MCF 10A (cell line): Measurements from ENCODE around the gene LPCAT4. TPM values are rescaled to one million over a fixed set of nuclear protein-coding genes. Genes with fewer than 3 reads are reported as not detected.

Experiments used
- BruUV-seq: library from RNA; stranded (reverse); fragments of 400-500 nt; replicated peaks from 2 replicates; lab custom pipeline; 2021; lab: Mats Ljungman, UMichigan
- CTCF ChIA-PET: fragments of 300-600 bp; sonication (Branson Sonifier 250); formaldehyde crosslinking; extraction: SDS; loops from one replicate; lab custom pipeline; 2021; ENCODE audit warnings: antibody characterized with exemption, inconsistent platforms; lab: Yijun Ruan, JAX
- POLR2A ChIA-PET: fragments of 300-600, 350-650 bp; sonication (Branson Sonifier 250); formaldehyde crosslinking; extraction: SDS; loops from one replicate; lab custom pipeline; 2020; ENCODE audit warnings: antibody characterized with exemption, inconsistent platforms; lab: Yijun Ruan, JAX
- DNase-seq: peaks from one replicate; pipeline ENCODE4 v3.0.0-alpha.2; 2018; ENCODE audit not compliant: unreplicated experiment
- H3K27ac Mint-ChIP-seq: one replicate; pipeline ENCODE4 v1.8.0; 2022; ENCODE audit warnings: mild to moderate bottlenecking, low read depth, mixed read lengths; ENCODE audit not compliant: unreplicated experiment
- H3K27me3 Mint-ChIP-seq: one replicate; pipeline ENCODE4 v1.8.0; 2022; ENCODE audit warnings: mixed read lengths; ENCODE audit not compliant: insufficient read depth, unreplicated experiment
- H3K36me3 Mint-ChIP-seq: one replicate; pipeline ENCODE4 v1.8.0; 2022; ENCODE audit warnings: mild to moderate bottlenecking, moderate library complexity, mixed read lengths; ENCODE audit not compliant: insufficient read depth, unreplicated experiment
- H3K4me1 Mint-ChIP-seq: one replicate; pipeline ENCODE4 v1.8.0; 2022; ENCODE audit warnings: mixed read lengths; ENCODE audit not compliant: insufficient read depth, unreplicated experiment
- H3K4me3 Mint-ChIP-seq: one replicate; pipeline ENCODE4 v1.8.0; 2022; ENCODE audit warnings: mild to moderate bottlenecking, moderate library complexity, mixed read lengths; ENCODE audit not compliant: unreplicated experiment
- H3K9me3 Mint-ChIP-seq: one replicate; pipeline ENCODE4 v1.8.0; 2022; ENCODE audit warnings: mixed read lengths; ENCODE audit not compliant: unreplicated experiment
- intact Hi-C: fragments of 100-400 bp; cut with micrococcal nuclease; formaldehyde crosslinking; loops from 2 replicates; pipeline ENCODE4 v1.14.1; 2022
- total RNA-seq: library from RNA; stranded (reverse); gene quantifications from 2 replicates; pipeline ENCODE4 v1.2.3, GENCODE V29; 2022
- TF ChIP-seq, protein P1 (sequence below): fragments of 200-600 bp; IDR thresholded peaks from one replicate; pipeline ENCODE4 v1.8.0; 2022; ENCODE audit warnings: antibody characterized with exemption, mild to moderate bottlenecking; ENCODE audit not compliant: unreplicated experiment

LPCAT4 gene
- total RNA-seq, 1 experiment from 2014 or later: 17.4 TPM

DNA sequence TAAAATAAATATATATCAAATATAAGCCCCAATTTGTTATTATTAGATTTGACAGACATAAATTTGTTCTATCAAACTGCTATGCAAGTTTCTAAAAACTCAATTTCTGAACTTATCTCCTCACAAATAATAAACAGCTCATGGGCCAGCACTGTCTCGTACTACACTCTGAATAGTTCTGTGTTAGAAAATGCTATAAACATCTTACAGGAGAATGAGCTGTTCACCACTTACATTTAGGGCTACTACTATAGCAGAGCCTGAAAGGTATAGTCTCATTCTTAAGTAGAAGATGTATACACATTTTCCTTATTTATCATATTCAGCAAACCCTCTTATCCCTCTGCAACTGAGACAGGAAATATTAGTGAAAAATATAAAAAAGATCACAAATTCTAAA, 42.1 kb downstream of the LPCAT4 start:
- intact Hi-C loops: no loop called here
- peaks cover 11% of the 10 kb centered on the region for H3K4me1 Mint-ChIP-seq
- no peaks in the 10 kb centered on the region for H3K9me3 Mint-ChIP-seq
- POLR2A ChIA-PET: interaction anchor here (1.6 to 2.9 kb wide), 2 partner anchors 12 to 29 kb away, joined by 5 to 16 read pairs; partner anchors contain the start of gene SLC12A6
- H3K4me3 Mint-ChIP-seq: no peak overlapping the region
- no peaks in the 10 kb centered on the region for H3K27me3 Mint-ChIP-seq
- TF ChIP-seq, protein P1, sequence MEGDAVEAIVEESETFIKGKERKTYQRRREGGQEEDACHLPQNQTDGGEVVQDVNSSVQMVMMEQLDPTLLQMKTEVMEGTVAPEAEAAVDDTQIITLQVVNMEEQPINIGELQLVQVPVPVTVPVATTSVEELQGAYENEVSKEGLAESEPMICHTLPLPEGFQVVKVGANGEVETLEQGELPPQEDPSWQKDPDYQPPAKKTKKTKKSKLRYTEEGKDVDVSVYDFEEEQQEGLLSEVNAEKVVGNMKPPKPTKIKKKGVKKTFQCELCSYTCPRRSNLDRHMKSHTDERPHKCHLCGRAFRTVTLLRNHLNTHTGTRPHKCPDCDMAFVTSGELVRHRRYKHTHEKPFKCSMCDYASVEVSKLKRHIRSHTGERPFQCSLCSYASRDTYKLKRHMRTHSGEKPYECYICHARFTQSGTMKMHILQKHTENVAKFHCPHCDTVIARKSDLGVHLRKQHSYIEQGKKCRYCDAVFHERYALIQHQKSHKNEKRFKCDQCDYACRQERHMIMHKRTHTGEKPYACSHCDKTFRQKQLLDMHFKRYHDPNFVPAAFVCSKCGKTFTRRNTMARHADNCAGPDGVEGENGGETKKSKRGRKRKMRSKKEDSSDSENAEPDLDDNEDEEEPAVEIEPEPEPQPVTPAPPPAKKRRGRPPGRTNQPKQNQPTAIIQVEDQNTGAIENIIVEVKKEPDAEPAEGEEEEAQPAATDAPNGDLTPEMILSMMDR: no peak
- no TSS peak for BruUV-seq
- CTCF ChIA-PET: interaction anchor here (0.6 to 1.0 kb wide), 2 partner anchors 18 to 33 kb away, joined by 4 read pairs; partner anchors contain the start of genes NOP10 and NUTM1
- no peak for DNase-seq
- H3K27ac Mint-ChIP-seq: no peak overlapping the region
- H3K36me3 Mint-ChIP-seq: peaks cover 6% of the 10 kb centered on the region

- intact Hi-C loops: no loop called here
- no peak overlapping the region for H3K27ac Mint-ChIP-seq
- H3K4me3 Mint-ChIP-seq: no peak overlapping the region
- H3K9me3 Mint-ChIP-seq: no peaks in the 10 kb centered on the region
- peaks cover 16% of the 10 kb centered on the region for H3K4me1 Mint-ChIP-seq
- CTCF ChIA-PET: interaction anchor here (0.9 kb wide), 1 partner anchor 38 kb away, joined by 3 read pairs; no protein-coding TSS in a partner anchor
- H3K27me3 Mint-ChIP-seq: no peaks in the 10 kb centered on the region
- no TSS peak for BruUV-seq
- TF ChIP-seq, protein P1: no peak
- peaks cover 5% of the 10 kb centered on the region for H3K36me3 Mint-ChIP-seq
- DNase-seq: no peak
- POLR2A ChIA-PET: no interaction called here
These were observed 43.8 kb downstream of the LPCAT4 start for GRCh38 chr15:34323217-34323616.

- CTCF ChIA-PET: interaction anchor here (0.7 to 1.8 kb wide), 4 partner anchors 14 to 1184 kb away, joined by 3 to 9 read pairs (median 4); partner anchors contain the start of gene LPCAT4
- intact Hi-C loops: no loop called here
- TSS peak; percentile 81 for BruUV-seq
These were observed 48.5 kb downstream of the LPCAT4 start for GRCh38 chr15:34318277-34319079.

More at GRCh38 chr15:34318277-34319079, 48.5 kb downstream of the LPCAT4 start:
- H3K9me3 Mint-ChIP-seq: no peaks in the 10 kb centered on the region
- peak; percentile 77 for DNase-seq
- H3K36me3 Mint-ChIP-seq: peaks cover 15% of the 10 kb centered on the region
- peak overlapping the region; percentile 96 for H3K27ac Mint-ChIP-seq
- TF ChIP-seq, protein P1: no peak
- POLR2A ChIA-PET: interaction anchor here (0.6 to 5.5 kb wide), 27 partner anchors 10 to 341 kb away, joined by 3 to 69 read pairs (median 4); partner anchors contain the start of genes EMC4, EMC7, GOLGA8A and LPCAT4
- peak overlapping the region; percentile 86 for H3K4me3 Mint-ChIP-seq
- H3K4me1 Mint-ChIP-seq: peaks cover 21% of the 10 kb centered on the region
- no peaks in the 10 kb centered on the region for H3K27me3 Mint-ChIP-seq
